SK-N-MC (cell line): ENCODE results near the gene KRT36.

Experiments used
- EZH2 ChIP-seq: fragments of 200-600 bp; sonication (generic); IDR thresholded peaks from one replicate; pipeline ENCODE4 v1.6.1; 2017; ENCODE audit warnings: antibody characterized with exemption
- POLR2AphosphoS5 ChIP-seq: IDR thresholded peaks from 2 replicates; pipeline ENCODE4 v1.6.1; 2012; ENCODE audit warnings: mild to moderate bottlenecking, low read depth, low read length, borderline replicate concordance

GRCh38 chr17:41535764-41536481 lies 46.2 kb upstream of the KRT36 start:
- TF ChIP-seq POLR2AphosphoS5 (no peak), EZH2 (no peak)
